HG02943 (cell line): ENCODE results near the gene TMEM14C.

Experiments used
- ATAC-seq: cut with Tn5 transposase; IDR thresholded peaks from one replicate; pipeline ENCODE4 v1.9.1; 2021; ENCODE audit warnings: mild to moderate bottlenecking, low read depth, moderate library complexity; ENCODE audit not compliant: unreplicated experiment

The TMEM14C gene

DNA sequence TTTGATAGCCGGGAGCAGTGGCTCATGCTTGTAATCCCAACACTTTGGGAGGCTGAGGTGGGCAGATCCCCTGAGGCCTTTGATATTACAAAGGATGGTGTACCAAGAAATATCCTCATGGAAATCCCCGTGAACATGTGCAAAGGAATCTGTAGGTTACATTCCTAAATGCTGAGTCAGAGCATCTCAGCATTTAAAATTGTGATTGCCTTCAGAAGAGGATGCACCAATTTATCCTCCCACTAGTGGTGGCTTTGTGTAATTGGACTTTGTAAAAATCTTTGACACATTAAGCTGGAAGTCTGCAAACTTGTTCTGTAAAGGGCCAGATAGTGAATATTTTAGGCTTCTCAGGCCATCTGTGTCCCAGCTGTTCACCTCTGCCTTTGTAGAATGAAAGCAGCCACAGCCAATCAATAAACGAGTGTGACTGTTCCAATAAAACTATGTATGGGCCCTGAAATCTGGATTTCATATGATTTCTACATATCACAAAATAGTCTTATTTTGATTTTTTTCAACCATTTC lies 36.5 kb downstream of the TMEM14C start:
- ATAC-seq: no peak

GRCh38 chr6:10759884-10760329 lies 37.0 kb downstream of the TMEM14C start:
- no peak for ATAC-seq

DNA sequence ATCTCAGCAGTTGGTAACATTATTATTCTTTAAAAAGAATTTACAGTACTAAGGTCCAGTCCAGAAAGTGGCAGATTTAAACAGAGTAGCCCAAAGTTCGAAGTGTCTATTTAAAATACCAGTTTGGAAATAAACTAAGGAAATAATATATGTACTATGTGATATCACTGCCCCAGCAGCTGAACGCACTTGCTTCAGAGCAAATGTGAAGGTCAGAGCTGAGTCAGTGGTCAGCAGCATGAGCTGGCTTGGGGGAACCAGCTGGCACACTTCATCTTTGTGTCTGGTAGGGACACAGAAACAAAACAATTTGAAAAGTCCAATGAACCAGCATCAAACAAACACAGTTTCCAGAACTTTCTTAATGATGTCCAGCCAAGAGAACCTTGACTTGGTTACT lies 40.1 kb downstream of the TMEM14C start:
- ATAC-seq: no peak

DNA sequence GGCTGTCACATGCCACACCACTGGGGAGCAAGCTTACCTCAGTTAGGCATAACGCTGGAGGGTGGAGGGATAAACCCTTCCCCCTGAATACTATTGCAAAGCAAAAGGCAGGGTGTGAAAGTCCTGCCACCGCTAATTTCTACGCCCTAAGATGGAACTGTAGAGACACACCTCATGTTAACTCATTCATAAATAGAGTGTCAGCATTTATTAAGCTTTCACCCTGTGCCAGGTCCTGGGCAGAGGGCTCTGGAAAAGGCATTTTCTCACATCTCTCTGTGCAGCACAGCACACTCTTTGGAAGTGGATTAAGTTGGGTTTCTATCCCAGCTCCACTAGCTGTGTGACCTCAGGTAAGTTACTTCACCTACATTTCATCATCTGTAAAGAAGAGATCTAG lies 46.5 kb downstream of the TMEM14C start:
- no peak for ATAC-seq

DNA sequence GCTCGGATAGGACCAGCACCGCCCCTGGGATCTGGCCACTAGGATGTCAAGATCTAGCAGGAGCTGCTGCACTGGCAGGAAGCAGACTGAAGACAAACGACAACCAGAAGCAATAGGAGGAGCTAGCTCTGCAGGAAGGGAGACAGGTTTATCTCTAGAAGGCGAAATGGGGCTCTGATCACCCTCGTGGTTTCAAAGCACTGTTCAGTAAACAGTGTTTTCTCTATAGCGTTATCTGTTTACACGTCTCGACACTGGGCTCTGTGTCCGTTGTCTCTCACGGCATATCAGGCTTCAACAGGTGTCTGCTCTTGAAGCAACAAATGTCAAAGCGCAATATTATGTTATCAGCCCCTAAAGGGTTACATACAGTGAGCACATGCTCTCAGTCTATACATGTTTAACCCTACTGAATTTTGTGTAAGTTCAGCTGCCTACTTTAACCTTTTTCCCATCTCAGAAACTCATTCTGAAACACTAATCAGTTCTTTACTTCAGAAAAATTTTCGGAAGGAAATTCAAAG lies 48.6 kb downstream of the TMEM14C start:
- no peak for ATAC-seq

- ATAC-seq: no peak
These were observed 55.4 kb downstream of the TMEM14C start for GRCh38 chr6:10778230-10778629.

DNA sequence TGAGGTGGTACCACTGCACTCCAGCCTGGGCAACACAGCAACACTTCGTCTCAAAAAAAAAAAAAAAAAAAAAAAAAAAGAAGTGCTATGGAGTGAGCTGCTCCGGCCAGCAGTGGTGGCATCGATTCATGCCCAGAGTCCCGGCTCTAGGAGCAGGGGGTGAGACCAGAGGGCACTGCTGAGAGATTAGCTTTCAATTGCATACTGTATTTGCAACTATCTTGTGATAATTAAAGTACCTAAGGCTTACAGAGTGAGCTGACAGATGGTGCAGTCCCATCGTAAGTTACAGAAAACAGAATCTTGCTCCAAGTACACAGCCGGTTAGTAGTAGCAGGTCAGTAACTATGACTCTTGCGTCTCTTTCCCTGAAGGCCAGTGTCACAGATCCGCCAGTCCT lies 56.2 kb downstream of the TMEM14C start:
- ATAC-seq: no peak
